H1 (cell line): ENCODE measurements around the gene ZHX3. TPM values are rescaled to one million over a fixed set of nuclear protein-coding genes. Genes with fewer than 3 reads are reported as not detected.
A peak's percentile ranks its signal among the peaks of the same experiment; 100 is the strongest.

ENCODE experiments used
- ASH2L ChIP-seq: fragments of 200-600, 300-600 bp; sonication (generic); IDR thresholded peaks from one replicate; pipeline ENCODE4 v1.7.1; 2017; ENCODE audit warnings: low read length
- ATF2 ChIP-seq: IDR thresholded peaks from 2 replicates; pipeline ENCODE4 v1.6.1; 2012; ENCODE audit warnings: low read length, inconsistent platforms
- BCL11A ChIP-seq, 2 experiments: IDR thresholded peaks; one replicate each; pipeline ENCODE4 v1.6.1; 2011; ENCODE audit warnings: low read depth in 2 of 2, low read length in 2 of 2, mild to moderate bottlenecking in 2 of 2
- CEBPB ChIP-seq: IDR thresholded peaks from 2 replicates; pipeline ENCODE4 v1.6.1; 2012; ENCODE audit warnings: low read depth, low read length
- GTF2F1 ChIP-seq: IDR thresholded peaks from 2 replicates; pipeline ENCODE4 v1.6.1; 2012; ENCODE audit warnings: low read depth, low read length, improper control_type of control experiment, borderline replicate concordance
- HDAC2 ChIP-seq, 2 experiments: fragments of 300-600 bp in 1 of 2; sonication (generic) in 1 of 2; IDR thresholded peaks; 2 replicates each; pipeline ENCODE4 v1.6.1; 2011 to 2012; ENCODE audit warnings: low read depth in 2 of 2, low read length in 2 of 2, mild to moderate bottlenecking in 2 of 2, moderate library complexity in 2 of 2, borderline replicate concordance in 1 of 2, inconsistent platforms in 1 of 2
- HDAC6 ChIP-seq: IDR thresholded peaks from one replicate; pipeline ENCODE4 v1.7.1; 2012; ENCODE audit warnings: low read depth, mild to moderate bottlenecking, inconsistent platforms, low read length, moderate library complexity
- KDM5A ChIP-seq: fragments of 200-600 bp; IDR thresholded peaks from 2 replicates; pipeline ENCODE4 v1.7.1; 2012; ENCODE audit warnings: mild to moderate bottlenecking, low read length, inconsistent platforms, mixed read lengths
- MAX ChIP-seq: IDR thresholded peaks from 2 replicates; pipeline ENCODE4 v1.6.1; 2012; ENCODE audit warnings: inconsistent platforms
- RAD21 ChIP-seq, 2 experiments: IDR thresholded peaks in 1 of 2; conservative IDR thresholded peaks in 1 of 2; 2 replicates each; pipeline ENCODE4 v1.6.1; 2011; ENCODE audit warnings: low read depth in 2 of 2, low read length in 2 of 2, improper control_type of control experiment in 1 of 2, inconsistent platforms in 1 of 2, mild to moderate bottlenecking in 1 of 2, moderate library complexity in 1 of 2
- RFX5 ChIP-seq: IDR thresholded peaks from 2 replicates; pipeline ENCODE4 v1.6.1; 2011; ENCODE audit warnings: low read depth, low read length, improper control_type of control experiment, borderline replicate concordance
- RNF2 ChIP-seq: fragments of 200-900, 300-1000 bp; sonication (generic); IDR thresholded peaks from 2 replicates; pipeline ENCODE4 v1.7.1; 2016; ENCODE audit warnings: borderline replicate concordance, low read depth, mild to moderate bottlenecking, antibody characterized with exemption, low read length; ENCODE audit not compliant: poor library complexity, severe bottlenecking; ENCODE audit errors: missing control alignments
- SP2 ChIP-seq: IDR thresholded peaks from 2 replicates; pipeline ENCODE4 v1.6.1; 2012; ENCODE audit warnings: mild to moderate bottlenecking, low read length, inconsistent platforms
- SP4 ChIP-seq: IDR thresholded peaks from 2 replicates; pipeline ENCODE4 v1.6.1; 2012; ENCODE audit warnings: low read length, inconsistent platforms
- TAF1 ChIP-seq: IDR thresholded peaks from 2 replicates; pipeline ENCODE4 v1.6.1; 2011; ENCODE audit warnings: mild to moderate bottlenecking, low read depth, low read length
- TEAD4 ChIP-seq: IDR thresholded peaks from 2 replicates; pipeline ENCODE4 v1.6.1; 2012; ENCODE audit warnings: low read depth, low read length, inconsistent platforms, mixed read lengths
- YY1 ChIP-seq: IDR thresholded peaks from 2 replicates; pipeline ENCODE4 v1.6.1; 2011; ENCODE audit warnings: low read depth, mild to moderate bottlenecking, low read length
- polyA plus RNA-seq, 7 experiments: library from polyadenylated mRNA; depleted of rRNA in 3 of 7; stranded (reverse) in 5 of 7; unstranded in 2 of 7; fragments of >200 nt in 5 of 7; fragments of 200-250 nt in 2 of 7; gene quantifications; 1 replicate in 5 of 7; 2 replicates in 1 of 7; 4 replicates in 1 of 7; pipeline versions ENCODE4 v1.2.1 to v1.2.3, GENCODE V29; 2011 to 2013; ENCODE audit warnings: missing spikeins in 2 of 7, mixed read lengths in 2 of 7
- total RNA-seq: library from RNA; stranded (reverse); fragmentation: NEBNext Ultra II Directional; extraction: Animal tissue kit (Norgen Biotek cat#: 25700); gene quantifications from 2 replicates; pipeline ENCODE4 v1.2.1, GENCODE V29; 2021
- TF ChIP-seq, protein P1 (sequence below): IDR thresholded peaks from 2 replicates; pipeline ENCODE4 v1.6.1; 2011; ENCODE audit warnings: low read depth, mild to moderate bottlenecking, low read length; ENCODE audit not compliant: insufficient read depth
- TF ChIP-seq, protein P2 (sequence below): IDR thresholded peaks from 2 replicates; pipeline ENCODE4 v1.6.1; 2011; ENCODE audit warnings: low read length, improper control_type of control experiment

The ZHX3 gene
- total and polyA plus RNA-seq, 2 of the 8 experiments (the other 6 are each of a cell fraction or from before 2014, with no cell fraction given) = 1.00 to 7.8 TPM

DNA sequence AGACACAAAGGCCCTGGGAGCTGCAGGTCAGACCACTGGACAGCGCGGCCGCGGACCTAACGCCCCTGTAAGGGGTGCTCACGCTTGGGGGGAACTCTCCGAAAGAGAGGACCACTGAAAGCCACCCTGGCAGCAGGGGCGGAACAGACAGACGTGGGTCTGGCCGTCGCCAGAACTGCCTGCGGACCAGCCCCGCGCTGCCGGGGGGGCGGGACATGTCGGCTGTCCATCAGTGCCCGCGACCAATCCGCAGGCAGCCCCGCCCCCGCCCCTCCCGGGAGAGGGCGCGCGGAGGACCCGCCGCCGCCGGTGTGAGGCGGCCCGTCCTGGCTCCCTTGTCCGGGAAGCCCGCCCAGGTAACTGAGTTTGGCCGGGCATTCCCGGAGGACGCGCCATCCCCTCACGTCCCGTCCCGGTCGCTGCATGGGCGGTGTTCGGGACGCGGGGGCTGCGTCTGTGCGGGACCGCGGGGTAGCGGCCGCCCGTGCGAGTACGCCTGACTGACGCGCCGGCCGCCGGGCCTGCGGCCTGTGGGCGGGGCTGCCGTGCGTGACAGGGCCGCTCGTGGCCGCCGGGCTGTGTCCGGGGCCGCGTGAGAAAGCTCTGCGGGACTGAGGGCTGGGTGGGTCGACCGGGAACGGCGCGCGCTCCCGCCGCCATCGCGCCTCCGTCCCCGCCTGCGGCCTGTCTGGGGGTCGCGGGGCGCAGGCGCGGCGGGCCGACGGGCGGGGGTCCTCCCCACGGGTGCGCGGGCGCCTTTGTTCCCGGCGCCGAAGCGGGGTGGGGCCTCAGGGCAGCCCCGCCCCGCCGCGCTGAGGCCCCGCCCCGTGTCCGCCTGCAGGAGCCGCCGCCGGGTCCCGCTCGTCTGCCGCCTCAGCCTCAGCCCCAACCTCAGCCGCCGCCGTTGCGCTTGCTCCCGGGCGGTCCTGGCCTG, 180.6 kb downstream of the ZHX3 start, which contains the start of gene PLCG1 (continued):
- TF ChIP-seq TAF1 (peak; percentile 81; the same call in 1 of the 2 replicates), ASH2L (peak; percentile 22), SP4 (peak; percentile 89), BCL11A (IDR thresholded peaks at IDR 0.05; ENCODE audit: low read depth in 2 of 2, low read length in 2 of 2) (no peak), YY1 (no peak; the same call in 1 of the 2 replicates), GTF2F1 (no peak), CEBPB (no peak), ATF2 (no peak), RFX5 (no peak), TEAD4 (no peak), KDM5A (no peak), RNF2 (no peak), MAX (no peak; the same call in 1 of the 2 replicates), HDAC2 (IDR thresholded peaks at IDR 0.05; ENCODE audit: borderline replicate concordance in 1 of 2, low read depth in 2 of 2, low read length in 2 of 2) (no peak), HDAC6 (no peak), RAD21 (IDR thresholded peaks at IDR 0.05 in 1 of 2, conservative IDR thresholded peaks at IDR 0.05 in 1 of 2; ENCODE audit: low read depth in 2 of 2, low read length in 2 of 2) (no peak), SP2 (peak; percentile 38; the same call in 1 of the 2 replicates)
- TF ChIP-seq, protein P1, sequence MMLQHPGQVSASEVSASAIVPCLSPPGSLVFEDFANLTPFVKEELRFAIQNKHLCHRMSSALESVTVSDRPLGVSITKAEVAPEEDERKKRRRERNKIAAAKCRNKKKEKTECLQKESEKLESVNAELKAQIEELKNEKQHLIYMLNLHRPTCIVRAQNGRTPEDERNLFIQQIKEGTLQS = no peak
- TF ChIP-seq, protein P2, sequence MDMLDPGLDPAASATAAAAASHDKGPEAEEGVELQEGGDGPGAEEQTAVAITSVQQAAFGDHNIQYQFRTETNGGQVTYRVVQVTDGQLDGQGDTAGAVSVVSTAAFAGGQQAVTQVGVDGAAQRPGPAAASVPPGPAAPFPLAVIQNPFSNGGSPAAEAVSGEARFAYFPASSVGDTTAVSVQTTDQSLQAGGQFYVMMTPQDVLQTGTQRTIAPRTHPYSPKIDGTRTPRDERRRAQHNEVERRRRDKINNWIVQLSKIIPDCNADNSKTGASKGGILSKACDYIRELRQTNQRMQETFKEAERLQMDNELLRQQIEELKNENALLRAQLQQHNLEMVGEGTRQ = no peak
